Renal cortex interstitium (tissue), 11 donors: Measurements from ENCODE around the gene PUM1. TPM values are rescaled to one million over a fixed set of nuclear protein-coding genes. Genes with fewer than 3 reads are reported as not detected.

ENCODE experiments used
- DNase-seq, 11 donors: peaks; one replicate each; pipeline ENCODE4 v3.0.0-alpha.2; 2013; ENCODE audit warnings: low read depth in 9 of 11, low spot score in 4 of 11; ENCODE audit errors: extremely low read depth in 1 of 11
- polyA plus RNA-seq, 3 donors: library from polyadenylated mRNA; unstranded; fragments of 120-200 nt; gene quantifications; one replicate each; pipeline ENCODE4 v1.2.1, GENCODE V29; 2013; ENCODE audit not compliant: insufficient read length in 3 of 3

Gene PUM1
- polyA plus RNA-seq, 3 donors = 108 to 134 (median 120) TPM

- peak in 1 of 11 donors; percentile 28 for DNase-seq
These were observed 146.3 kb downstream of the PUM1 start for GRCh38 chr1:30919025-30919881.

GRCh38 chr1:30916296-30916695 is 149.2 kb downstream of the PUM1 start:
- DNase-seq = no peak

- DNase-seq = no peak
These were observed 149.9 kb downstream of the PUM1 start for GRCh38 chr1:30915491-30916230.

- DNase-seq = no peak
These were observed 150.6 kb downstream of the PUM1 start for GRCh38 chr1:30914931-30915330.

- DNase-seq = no peak
These were observed 151.0 kb downstream of the PUM1 start for GRCh38 chr1:30914587-30914922.

GRCh38 chr1:30912913-30913652 is 152.4 kb downstream of the PUM1 start:
- DNase-seq = no peak

GRCh38 chr1:30912224-30912623 is 153.3 kb downstream of the PUM1 start:
- no peak for DNase-seq

GRCh38 chr1:30911059-30911954 is 154.2 kb downstream of the PUM1 start:
- DNase-seq = peak; percentile 65 to 84 (median 77)

- DNase-seq = no peak
These were observed 156.0 kb downstream of the PUM1 start for GRCh38 chr1:30909365-30910068.

- no peak for DNase-seq
These were observed 156.7 kb downstream of the PUM1 start, which contains the start of gene SDC3 for GRCh38 chr1:30908696-30909364. TSS of gene SDC3 (minus strand) at chr1:30908758. CDS start at chr1:30908586, 172 bp downstream.

- DNase-seq = no peak
These were observed 157.2 kb downstream of the PUM1 start for GRCh38 chr1:30908316-30908695.

- no peak for DNase-seq
These were observed 157.8 kb downstream of the PUM1 start for GRCh38 chr1:30907481-30908315.

GRCh38 chr1:30906631-30907441 is 158.7 kb downstream of the PUM1 start:
- no peak for DNase-seq

GRCh38 chr1:30905916-30906620 is 159.4 kb downstream of the PUM1 start:
- no peak for DNase-seq

- DNase-seq = no peak
These were observed 160.1 kb downstream of the PUM1 start for GRCh38 chr1:30905403-30905802.
